Adrenal gland (tissue), 5 donors: Measurements from ENCODE around the gene UNC119B.

Experiments
- CTCF ChIP-seq, 6 experiments: fragments of 450-650 bp in 4 of 6; fragments of 200-600 bp in 2 of 6; sonication (generic) in 1 of 6; IDR thresholded peaks; 1 replicate in 5 of 6; 2 replicates in 1 of 6; pipeline versions ENCODE4 v1.5.1 to v1.8.0; 2016 to 2021; ENCODE audit warnings: antibody characterized with exemption in 6 of 6, mild to moderate bottlenecking in 2 of 6, moderate library complexity in 1 of 6
- POLR2A ChIP-seq, 2 donors: fragments of 450-650 bp; IDR thresholded peaks; one replicate each; pipeline ENCODE4 v1.6.1; 2017; ENCODE audit warnings: antibody characterized with exemption in 2 of 2, mild to moderate bottlenecking in 2 of 2, moderate library complexity in 1 of 2
- donor health status: DM: no; HTN: no; CAD: no.

GRCh38 chr12:120771097-120771496 is 60.8 kb downstream of the UNC119B start:
- no peak for TF ChIP-seq CTCF (IDR thresholded peaks at IDR 0.05)
- TF ChIP-seq POLR2A (IDR thresholded peaks at IDR 0.05), result no peak
